Glutamatergic neuron (in vitro differentiated cells): ENCODE results near the gene USPL1. TPM values are rescaled to one million over a fixed set of nuclear protein-coding genes. Genes with fewer than 3 reads are reported as not detected.
A peak's percentile ranks its signal among the peaks of the same experiment; 100 is the strongest.

Source experiments
- DNase-seq: peaks from one replicate; pipeline ENCODE4 v3.0.0; 2022
- H3K27ac Mint-ChIP-seq: one replicate; pipeline ENCODE4 v1.8.0; 2020; ENCODE audit warnings: mild to moderate bottlenecking, mixed read lengths, inconsistent platforms; ENCODE audit not compliant: unreplicated experiment
- H3K27me3 Mint-ChIP-seq: one replicate; pipeline ENCODE4 v1.8.0; 2020; ENCODE audit warnings: mild to moderate bottlenecking, moderate library complexity, mixed read lengths, inconsistent platforms; ENCODE audit not compliant: unreplicated experiment
- H3K36me3 Mint-ChIP-seq: one replicate; pipeline ENCODE4 v1.8.0; 2020; ENCODE audit warnings: mild to moderate bottlenecking, mixed read lengths, inconsistent platforms; ENCODE audit not compliant: unreplicated experiment
- H3K4me1 Mint-ChIP-seq: one replicate; pipeline ENCODE4 v1.8.0; 2020; ENCODE audit warnings: mild to moderate bottlenecking, low read depth, mixed read lengths, inconsistent platforms; ENCODE audit not compliant: unreplicated experiment
- H3K4me3 Mint-ChIP-seq: one replicate; pipeline ENCODE4 v1.8.0; 2020; ENCODE audit warnings: mild to moderate bottlenecking, mixed read lengths, inconsistent platforms; ENCODE audit not compliant: unreplicated experiment
- H3K9me3 Mint-ChIP-seq: one replicate; pipeline ENCODE4 v1.8.0; 2020; ENCODE audit warnings: mild to moderate bottlenecking, moderate library complexity, mixed read lengths, inconsistent platforms; ENCODE audit not compliant: unreplicated experiment
- total RNA-seq: library from RNA; stranded (reverse); fragmentation: NEBNext Ultra II Directional; extraction: Animal tissue kit (Norgen Biotek cat#: 25700); gene quantifications from one replicate; pipeline ENCODE4 v1.2.1, GENCODE V29; 2021; ENCODE audit not compliant: unreplicated experiment
- TF ChIP-seq, protein P1 (sequence below): fragments of 200-600 bp; sonication (generic); IDR thresholded peaks from one replicate; pipeline ENCODE4 v1.5.0; 2021; ENCODE audit not compliant: partially characterized antibody, unreplicated experiment

USPL1 gene
- total RNA-seq, 1 donor from 2014 or later, result 101 TPM

DNA sequence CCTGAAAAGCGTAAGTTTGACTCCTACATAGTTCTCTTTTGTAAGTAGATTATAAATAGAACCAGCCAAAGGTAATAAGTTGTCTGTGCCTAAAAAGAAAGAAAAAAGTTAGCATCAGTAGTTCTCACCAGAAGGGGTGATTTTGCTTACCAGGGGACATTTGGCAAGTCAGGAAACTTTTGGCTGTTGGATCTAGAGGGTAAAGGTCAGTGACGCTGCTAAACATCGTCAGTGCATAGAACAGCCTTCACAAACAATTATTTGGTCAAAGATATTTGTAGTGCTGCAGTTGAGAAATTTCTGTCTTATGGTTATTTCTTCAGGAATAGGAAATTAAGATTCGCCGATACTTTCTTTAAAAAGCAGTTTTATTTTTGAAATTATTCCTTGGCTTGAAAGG, 2.0 kb downstream of the USPL1 start:
- Mint-ChIP-seq H3K27ac (peak overlapping the region; percentile 81), H3K27me3 (peaks cover 7% of the 10 kb centered on the region), H3K36me3 (peaks cover 5% of the 10 kb centered on the region), H3K4me1 (peaks cover 21% of the 10 kb centered on the region), H3K9me3 (peaks cover 10% of the 10 kb centered on the region), H3K4me3 (no peak overlapping the region)
- no peak for DNase-seq
- TF ChIP-seq, protein P1, sequence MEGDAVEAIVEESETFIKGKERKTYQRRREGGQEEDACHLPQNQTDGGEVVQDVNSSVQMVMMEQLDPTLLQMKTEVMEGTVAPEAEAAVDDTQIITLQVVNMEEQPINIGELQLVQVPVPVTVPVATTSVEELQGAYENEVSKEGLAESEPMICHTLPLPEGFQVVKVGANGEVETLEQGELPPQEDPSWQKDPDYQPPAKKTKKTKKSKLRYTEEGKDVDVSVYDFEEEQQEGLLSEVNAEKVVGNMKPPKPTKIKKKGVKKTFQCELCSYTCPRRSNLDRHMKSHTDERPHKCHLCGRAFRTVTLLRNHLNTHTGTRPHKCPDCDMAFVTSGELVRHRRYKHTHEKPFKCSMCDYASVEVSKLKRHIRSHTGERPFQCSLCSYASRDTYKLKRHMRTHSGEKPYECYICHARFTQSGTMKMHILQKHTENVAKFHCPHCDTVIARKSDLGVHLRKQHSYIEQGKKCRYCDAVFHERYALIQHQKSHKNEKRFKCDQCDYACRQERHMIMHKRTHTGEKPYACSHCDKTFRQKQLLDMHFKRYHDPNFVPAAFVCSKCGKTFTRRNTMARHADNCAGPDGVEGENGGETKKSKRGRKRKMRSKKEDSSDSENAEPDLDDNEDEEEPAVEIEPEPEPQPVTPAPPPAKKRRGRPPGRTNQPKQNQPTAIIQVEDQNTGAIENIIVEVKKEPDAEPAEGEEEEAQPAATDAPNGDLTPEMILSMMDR, result no peak

DNA sequence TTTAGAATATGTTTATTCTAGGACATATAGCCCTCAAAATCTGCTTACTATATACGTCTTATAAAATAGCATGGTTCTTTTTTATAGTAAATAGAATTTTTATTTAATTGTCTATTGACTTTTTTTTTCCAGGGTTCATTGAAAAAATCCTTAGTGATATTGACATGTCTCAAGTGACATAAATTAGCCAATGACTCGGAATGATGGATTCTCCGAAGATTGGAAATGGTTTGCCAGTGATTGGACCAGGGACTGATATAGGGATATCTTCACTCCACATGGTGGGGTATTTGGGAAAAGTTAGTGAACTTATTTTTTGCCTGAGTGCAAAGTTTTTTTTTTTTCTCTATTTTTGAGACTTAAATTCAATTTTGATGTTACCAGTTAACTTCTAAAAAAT, 3.2 kb downstream of the USPL1 start:
- no peak overlapping the region for H3K4me3 Mint-ChIP-seq

DNA sequence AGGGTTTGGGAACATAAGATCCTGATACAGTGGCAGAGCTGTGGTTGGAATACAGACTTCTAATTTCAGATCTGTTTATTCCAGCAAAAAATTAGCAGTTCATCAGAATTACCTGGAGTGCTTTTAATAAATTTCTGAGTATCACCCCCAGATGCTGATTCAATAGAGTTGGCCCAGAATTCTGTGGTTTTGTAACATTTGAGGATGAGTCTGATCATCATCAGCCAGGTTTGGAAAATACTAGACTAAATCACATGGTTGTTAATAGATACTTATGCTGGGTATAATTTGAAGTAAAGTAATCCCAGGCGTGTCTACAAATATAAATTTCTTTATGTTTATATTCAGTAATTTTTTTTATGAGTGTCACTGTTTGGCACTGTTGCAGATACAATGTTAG, 4.8 kb downstream of the USPL1 start:
- Mint-ChIP-seq H3K9me3 (peaks cover 15% of the 10 kb centered on the region), H3K36me3 (peaks cover 5% of the 10 kb centered on the region), H3K4me3 (peak overlapping the region; percentile 70), H3K27ac (peak overlapping the region; percentile 98), H3K27me3 (peaks cover 10% of the 10 kb centered on the region), H3K4me1 (peaks cover 27% of the 10 kb centered on the region)
- TF ChIP-seq, protein P1, result no peak
- DNase-seq, result no peak

More for the DNA sequence above, 3.2 kb downstream of the USPL1 start:
- DNase-seq, result no peak
- TF ChIP-seq, protein P1, result no peak
- Mint-ChIP-seq H3K4me1 (peaks cover 26% of the 10 kb centered on the region), H3K27ac (peak overlapping the region; percentile 30), H3K27me3 (peaks cover 10% of the 10 kb centered on the region), H3K36me3 (peaks cover 5% of the 10 kb centered on the region), H3K9me3 (peaks cover 15% of the 10 kb centered on the region)

DNA sequence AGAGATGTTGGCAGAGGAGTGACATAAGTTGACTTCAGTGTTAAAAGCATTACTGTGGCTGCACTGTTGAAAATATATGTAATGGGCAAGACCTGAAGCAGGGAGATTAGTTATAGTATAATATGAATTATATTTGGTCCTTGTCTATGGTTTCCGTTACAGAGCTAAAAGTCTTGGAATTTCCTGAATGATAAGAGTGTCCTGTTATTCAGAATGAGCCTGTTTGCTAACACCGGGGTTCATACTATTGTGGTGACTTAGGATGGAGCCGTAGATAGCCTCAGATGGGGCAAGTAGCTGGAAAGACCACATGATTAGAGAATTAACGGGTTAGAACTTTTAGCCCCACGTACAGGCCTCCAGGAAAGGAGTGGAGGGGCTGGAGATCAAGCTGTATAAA, 5.7 kb downstream of the USPL1 start:
- Mint-ChIP-seq H3K36me3 (peaks cover 5% of the 10 kb centered on the region), H3K27me3 (peaks cover 10% of the 10 kb centered on the region), H3K9me3 (peaks cover 15% of the 10 kb centered on the region), H3K4me3 (peak overlapping the region; percentile 76), H3K4me1 (peaks cover 27% of the 10 kb centered on the region), H3K27ac (peak overlapping the region; percentile 98)
- no peak for DNase-seq
- TF ChIP-seq, protein P1, result no peak

DNA sequence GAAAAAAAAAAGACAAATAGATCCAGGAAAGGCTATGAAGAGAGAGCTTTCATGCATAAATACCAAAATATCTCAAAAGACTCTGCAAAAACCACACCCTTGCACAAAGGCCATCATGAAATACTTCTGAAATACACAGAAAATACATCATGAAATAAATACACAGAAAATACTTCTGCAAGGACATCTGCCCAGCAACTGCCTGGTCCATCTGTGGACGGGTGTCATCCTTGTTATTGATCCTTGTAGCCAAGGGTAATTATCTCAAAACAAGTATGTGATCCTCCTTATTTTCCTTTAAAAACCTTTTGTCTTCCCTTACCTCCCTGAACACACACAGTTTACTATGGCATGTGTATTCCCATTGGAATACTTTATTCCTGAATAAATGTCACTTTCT, 6.9 kb downstream of the USPL1 start:
- H3K4me1 Mint-ChIP-seq, result peaks cover 33% of the 10 kb centered on the region
- peaks cover 10% of the 10 kb centered on the region for H3K27me3 Mint-ChIP-seq
- peak; percentile 60 for DNase-seq
- H3K9me3 Mint-ChIP-seq, result peaks cover 15% of the 10 kb centered on the region
- TF ChIP-seq, protein P1, result no peak
- peak overlapping the region; percentile 98 for H3K27ac Mint-ChIP-seq
- peak overlapping the region; percentile 76 for H3K4me3 Mint-ChIP-seq
- H3K36me3 Mint-ChIP-seq, result peaks cover 5% of the 10 kb centered on the region
